GM21390 (cell line): ENCODE data around the gene TNFSF12.

Source experiments
- ATAC-seq: cut with Tn5 transposase; IDR thresholded peaks from one replicate; pipeline ENCODE4 v1.9.1; 2021; ENCODE audit not compliant: unreplicated experiment

The TNFSF12 gene

DNA sequence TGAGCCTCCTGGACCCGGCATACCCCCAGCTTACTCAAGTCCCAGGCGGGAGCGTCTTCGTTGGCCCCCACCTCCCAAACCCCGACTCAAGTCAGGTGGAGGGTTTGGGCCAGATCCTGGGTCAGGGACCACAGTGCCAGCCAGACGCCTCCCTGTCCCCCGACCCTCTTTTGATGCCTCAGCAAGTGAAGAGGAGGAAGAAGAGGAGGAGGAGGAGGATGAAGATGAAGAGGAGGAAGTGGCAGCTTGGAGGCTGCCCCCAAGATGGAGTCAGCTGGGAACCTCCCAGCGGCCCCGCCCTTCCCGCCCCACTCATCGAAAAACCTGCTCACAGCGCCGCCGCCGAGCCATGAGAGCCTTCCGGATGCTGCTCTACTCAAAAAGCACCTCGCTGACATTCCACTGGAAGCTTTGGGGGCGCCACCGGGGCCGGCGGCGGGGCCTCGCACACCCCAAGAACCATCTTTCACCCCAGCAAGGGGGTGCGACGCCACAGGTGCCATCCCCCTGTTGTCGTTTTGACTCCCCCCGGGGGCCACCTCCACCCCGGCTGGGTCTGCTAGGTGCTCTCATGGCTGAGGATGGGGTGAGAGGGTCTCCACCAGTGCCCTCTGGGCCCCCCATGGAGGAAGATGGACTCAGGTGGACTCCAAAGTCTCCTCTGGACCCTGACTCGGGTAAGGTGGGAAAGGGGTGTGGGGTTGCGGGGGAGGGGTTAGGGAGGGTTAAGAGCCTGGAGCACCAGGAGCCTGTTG, 14.4 kb downstream of the TNFSF12 start:
- ATAC-seq: no peak

DNA sequence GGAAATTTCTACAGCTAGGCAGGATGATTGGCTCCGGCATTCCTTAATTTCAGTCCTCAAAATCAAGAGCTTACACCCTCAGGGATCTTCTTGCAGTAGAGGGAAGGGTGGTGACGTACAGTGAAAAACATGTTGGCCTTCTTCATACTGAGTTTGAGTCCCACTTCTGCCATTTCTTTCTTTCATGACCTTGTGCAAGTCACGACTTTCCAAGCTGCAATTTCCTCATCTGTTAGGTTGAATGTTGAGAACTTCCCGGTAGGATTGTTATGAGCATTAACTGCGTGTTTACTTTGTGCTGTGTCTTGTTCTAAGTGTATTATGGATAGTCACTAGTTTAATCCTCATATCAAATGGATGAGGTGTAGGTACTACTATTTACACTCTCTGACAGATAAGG, 20.7 kb downstream of the TNFSF12 start:
- no peak for ATAC-seq

DNA sequence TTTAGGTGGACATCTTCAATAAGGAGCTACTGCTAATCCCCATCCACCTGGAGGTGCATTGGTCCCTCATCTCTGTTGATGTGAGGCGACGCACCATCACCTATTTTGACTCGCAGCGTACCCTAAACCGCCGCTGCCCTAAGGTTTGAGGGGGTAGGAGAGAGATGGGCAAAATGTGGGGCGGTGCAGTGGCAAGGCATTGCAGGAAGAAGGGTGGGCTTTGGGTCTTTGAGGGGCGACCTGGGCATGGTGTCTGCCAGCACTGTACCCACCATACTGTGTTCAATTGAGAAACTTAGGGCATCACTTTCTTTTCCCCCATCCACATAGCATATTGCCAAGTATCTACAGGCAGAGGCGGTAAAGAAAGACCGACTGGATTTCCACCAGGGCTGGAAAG, 21.5 kb downstream of the TNFSF12 start:
- ATAC-seq: no peak

GRCh38 chr17:7572338-7572587, 23.4 kb downstream of the TNFSF12 start:
- peak; percentile 89 for ATAC-seq

GRCh38 chr17:7572588-7573323, 23.9 kb downstream of the TNFSF12 start:
- peak; percentile 2 for ATAC-seq

GRCh38 chr17:7573324-7574080, 24.6 kb downstream of the TNFSF12 start:
- no peak for ATAC-seq

DNA sequence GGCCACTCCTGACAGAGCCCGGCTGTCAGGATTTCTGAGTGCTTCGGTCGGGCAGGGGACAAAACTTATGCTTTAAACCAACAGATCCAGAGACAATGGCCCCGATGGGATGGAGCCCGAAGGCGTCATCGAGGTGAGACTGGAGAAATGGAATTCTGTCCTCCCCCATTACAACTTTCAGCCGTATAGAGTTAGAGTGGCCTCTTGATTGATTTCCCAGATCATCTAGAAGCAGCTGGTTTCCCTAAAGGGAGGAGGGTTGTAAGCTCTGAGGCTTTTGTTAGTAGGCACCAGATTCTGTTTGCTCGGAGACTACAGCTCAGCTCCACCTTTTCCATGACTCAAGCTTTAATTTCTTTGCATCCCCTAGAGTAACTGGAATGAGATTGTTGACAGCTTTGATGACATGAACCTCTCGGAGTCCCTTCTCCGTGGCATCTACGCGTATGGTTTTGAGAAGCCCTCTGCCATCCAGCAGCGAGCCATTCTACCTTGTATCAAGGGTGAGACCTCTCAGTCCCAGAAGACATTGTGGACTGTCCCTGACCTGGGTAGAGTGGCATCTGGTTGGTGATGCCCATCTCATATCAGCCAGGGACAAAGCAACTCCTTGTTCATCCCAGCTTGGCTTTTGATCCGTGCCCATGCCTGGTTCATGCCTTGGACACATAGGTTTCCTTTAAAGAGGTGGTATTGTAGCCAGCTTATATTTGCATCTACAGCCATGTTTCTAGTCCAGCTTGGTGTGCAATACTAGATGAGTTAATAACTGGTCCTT, 25.5 kb downstream of the TNFSF12 start:
- ATAC-seq: no peak

- ATAC-seq: no peak
Measured at GRCh38 chr17:7575481-7575883, 26.6 kb downstream of the TNFSF12 start.

DNA sequence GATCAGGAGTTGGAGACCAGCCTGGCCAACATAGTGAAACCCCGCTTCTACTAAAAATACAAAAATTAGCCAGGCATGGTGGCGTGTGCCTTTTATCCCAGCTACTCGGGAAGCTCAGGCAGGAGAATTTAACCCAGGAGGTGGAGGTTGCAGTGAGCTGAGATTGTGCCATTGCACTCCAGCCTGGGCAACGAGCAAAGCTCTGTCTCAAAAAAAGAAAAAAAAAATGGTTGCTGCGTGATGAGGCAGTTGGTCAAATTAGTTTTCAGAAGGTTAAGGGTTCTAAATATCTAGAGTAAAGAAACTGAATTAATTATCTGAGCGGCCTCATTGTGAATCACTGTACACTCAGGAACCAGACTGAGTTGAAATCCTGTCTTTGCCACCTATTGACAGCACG, 27.1 kb downstream of the TNFSF12 start:
- no peak for ATAC-seq

GRCh38 chr17:7576432-7576937, 27.6 kb downstream of the TNFSF12 start:
- ATAC-seq: no peak

GRCh38 chr17:7577327-7578199, 28.7 kb downstream of the TNFSF12 start:
- ATAC-seq: no peak

GRCh38 chr17:7579001-7579833, 30.4 kb downstream of the TNFSF12 start, which contains the start of gene CD68:
TSS of gene CD68 (plus strand) at chr17:7579638. CDS start at chr17:7579678, 40 bp downstream.
- peak; percentile 38 for ATAC-seq

DNA sequence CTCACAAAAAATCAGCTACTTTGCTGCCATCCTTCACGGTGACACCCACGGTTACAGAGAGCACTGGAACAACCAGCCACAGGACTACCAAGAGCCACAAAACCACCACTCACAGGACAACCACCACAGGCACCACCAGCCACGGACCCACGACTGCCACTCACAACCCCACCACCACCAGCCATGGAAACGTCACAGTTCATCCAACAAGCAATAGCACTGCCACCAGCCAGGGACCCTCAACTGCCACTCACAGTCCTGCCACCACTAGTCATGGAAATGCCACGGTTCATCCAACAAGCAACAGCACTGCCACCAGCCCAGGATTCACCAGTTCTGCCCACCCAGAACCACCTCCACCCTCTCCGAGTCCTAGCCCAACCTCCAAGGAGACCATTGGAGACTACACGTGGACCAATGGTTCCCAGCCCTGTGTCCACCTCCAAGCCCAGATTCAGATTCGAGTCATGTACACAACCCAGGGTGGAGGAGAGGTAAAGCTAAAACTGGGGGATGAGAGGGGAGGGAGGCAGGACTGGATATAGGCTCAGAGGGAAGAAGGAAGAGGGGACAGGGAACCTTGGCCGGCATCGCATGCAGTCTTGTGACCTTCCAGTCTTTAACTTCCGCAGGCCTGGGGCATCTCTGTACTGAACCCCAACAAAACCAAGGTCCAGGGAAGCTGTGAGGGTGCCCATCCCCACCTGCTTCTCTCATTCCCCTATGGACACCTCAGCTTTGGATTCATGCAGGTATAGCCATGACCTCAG, 31.2 kb downstream of the TNFSF12 start:
- no peak for ATAC-seq

GRCh38 chr17:7580604-7581575, 32.0 kb downstream of the TNFSF12 start:
- ATAC-seq: no peak

GRCh38 chr17:7582396-7583252, 33.8 kb downstream of the TNFSF12 start:
- no peak for ATAC-seq
